ENCODE data around the gene OR10P1.
"Not testable (repeated sequence)": the region's sequence is repeated elsewhere in the genome, so short reads cannot be mapped to it uniquely, and the experiment has no call there.

OR10P1 gene, protein sequence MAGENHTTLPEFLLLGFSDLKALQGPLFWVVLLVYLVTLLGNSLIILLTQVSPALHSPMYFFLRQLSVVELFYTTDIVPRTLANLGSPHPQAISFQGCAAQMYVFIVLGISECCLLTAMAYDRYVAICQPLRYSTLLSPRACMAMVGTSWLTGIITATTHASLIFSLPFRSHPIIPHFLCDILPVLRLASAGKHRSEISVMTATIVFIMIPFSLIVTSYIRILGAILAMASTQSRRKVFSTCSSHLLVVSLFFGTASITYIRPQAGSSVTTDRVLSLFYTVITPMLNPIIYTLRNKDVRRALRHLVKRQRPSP

DNA sequence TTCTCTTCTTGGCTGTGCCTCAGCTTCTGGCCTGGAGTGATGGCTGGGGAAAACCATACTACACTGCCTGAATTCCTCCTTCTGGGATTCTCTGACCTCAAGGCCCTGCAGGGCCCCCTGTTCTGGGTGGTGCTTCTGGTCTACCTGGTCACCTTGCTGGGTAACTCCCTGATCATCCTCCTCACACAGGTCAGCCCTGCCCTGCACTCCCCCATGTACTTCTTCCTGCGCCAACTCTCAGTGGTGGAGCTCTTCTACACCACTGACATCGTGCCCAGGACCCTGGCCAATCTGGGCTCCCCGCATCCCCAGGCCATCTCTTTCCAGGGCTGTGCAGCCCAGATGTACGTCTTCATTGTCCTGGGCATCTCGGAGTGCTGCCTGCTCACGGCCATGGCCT is at the start of gene OR10P1:
TSS of gene OR10P1 (plus strand) at position 40 of the 400 bp plus-strand sequence. CDS start at position 40, 0 bp downstream.
- DNase-seq = no peak

DNA sequence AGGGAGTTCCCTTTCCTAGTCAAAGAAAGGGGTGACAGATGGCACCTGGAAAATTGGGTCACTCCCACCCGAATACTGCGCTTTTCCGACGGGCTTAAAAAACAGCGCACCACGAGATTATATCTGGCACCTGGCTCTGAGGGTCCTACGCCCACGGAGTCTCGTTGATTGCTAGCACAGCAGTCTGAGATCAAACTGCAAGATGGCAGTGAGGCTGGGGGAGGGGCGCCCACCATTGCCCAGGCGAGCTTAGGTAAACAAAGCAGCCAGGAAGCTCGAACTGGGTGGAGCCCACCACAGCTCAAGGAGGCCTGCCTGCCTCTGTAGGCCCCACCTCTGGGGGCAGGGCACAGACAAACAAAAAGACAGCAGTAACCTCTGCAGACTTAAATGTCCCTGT is 46.5 kb upstream of the OR10P1 start:
- DNase-seq = not testable (repeated sequence)

DNA sequence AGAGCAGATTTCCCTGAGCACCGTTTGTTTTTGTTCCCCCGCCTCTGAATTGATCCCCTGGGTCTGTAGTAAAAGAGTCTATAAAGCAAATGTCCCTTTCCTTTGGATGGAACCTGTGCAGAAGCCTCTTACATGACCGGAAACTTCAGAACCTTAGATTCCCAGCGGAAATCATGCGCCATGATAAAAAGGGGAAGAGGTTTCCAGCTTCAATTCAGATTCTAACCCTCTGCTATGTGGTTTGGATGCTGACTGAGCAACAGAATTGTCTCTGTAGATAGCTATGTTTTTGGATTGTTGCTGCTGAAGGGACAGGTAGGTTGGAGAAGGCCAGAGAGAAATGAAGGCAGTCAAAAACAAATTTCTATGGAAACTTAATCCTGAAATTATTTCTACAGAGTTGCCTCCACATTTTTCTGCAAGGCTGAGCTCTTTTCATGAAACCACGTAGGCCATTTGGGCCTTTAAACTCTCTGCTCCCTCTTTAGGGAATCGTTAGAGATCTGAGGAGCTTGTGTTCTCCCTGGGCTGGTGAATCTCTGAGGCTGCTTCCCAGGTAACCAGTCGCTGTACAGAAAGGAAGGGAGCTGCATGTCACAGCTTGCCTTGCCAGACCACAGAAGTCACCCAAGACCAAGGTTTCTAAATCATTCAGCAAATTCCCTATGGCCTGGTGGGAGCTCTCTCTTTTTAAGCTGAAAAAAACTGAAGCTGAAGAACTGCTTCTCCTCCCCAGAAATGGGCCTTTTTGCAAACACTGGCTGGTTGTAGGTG is 28.7 kb upstream of the OR10P1 start:
- DNase-seq = no peak

DNA sequence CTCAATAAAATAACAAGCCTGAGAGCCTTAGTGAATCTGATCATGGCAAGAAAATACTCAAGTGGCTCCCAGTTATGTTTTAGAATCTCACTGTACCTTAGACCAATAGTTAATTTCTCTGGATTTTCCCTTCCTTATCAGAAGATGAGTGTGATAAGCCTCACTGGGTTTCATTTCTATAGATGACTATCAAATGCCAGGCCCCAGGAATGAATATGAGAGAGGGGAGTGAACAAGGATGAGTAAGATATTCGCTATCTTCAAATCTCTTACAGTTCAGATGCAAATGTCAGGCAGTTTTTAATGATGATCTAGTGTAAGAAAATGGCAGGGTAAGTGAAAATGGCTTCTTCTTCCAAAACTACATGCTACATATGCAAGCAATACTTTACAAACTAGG is 26.1 kb upstream of the OR10P1 start:
- no peak for DNase-seq

DNA sequence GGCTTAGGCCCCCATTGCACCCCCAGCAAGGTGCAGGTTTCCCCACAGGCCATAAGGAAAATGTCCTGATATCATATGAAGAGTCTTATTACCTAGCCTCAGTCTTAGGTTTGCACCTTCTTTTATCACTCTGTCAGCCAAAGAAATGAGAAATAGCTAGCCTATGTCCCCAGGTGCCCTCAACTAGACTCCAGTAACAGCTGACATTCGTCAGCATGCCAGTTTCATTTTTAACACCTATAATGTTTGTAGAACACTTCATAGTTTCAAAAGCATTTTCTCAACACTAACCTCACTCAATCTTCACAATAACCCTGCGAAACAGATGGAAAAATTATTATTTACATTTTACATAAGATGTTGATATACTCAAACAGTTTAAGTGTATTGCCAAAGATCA is 24.0 kb upstream of the OR10P1 start:
- DNase-seq = no peak

DNA sequence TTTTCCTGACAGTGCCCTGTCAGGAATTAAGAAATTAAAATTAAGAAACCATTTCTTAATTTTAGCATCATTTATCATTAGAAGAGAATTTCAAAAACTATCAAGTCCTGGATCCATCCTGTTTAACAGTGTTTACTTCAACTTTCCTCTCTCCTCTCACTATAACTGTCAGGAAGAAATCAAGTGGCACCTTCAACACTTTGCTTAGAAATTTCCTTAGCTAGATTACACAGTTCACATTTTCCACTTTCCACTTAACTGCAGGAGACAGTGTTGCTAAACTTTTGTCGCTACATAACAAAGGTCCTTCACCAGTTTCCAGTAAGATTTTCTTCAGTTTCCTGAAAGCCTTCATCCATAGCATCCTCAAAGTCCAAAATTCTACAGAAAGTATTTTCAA is 21.9 kb upstream of the OR10P1 start:
- no peak for DNase-seq

DNA sequence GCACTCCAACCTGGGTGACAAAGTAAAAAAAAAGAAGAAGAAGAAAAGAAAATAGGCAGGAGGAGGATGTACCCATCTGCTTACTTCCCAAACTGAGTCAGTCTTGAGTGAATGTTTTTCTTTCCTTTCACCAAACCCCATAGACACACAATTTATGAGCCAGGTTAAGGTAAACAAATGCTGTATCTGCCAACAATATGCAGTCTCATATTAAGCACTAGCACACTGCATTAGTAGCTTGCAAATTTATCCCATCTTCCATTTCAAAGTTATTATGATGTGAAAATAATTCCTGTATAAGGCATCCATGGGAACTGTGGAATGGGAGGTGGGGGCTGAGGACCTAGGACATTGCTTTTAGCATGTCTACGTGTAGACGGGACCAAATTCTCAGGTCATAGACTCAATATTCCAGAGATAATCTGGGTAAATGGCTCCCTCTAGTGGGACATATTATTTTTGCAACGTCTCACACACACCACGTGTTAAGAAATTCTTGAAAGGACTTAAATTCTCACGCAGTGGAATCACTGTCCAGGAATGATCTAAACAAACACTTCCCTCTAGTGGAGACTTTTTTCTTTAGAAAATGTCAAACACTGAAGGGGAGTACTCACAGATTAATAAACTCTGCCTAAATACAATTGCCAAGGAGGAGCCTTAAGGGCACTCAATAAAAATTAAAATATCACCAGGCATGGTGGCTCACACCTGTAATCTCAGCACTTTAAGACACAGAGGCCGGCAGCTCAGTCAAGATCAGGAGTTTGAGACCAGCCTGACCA is 17.1 kb upstream of the OR10P1 start:
- DNase-seq = no peak

DNA sequence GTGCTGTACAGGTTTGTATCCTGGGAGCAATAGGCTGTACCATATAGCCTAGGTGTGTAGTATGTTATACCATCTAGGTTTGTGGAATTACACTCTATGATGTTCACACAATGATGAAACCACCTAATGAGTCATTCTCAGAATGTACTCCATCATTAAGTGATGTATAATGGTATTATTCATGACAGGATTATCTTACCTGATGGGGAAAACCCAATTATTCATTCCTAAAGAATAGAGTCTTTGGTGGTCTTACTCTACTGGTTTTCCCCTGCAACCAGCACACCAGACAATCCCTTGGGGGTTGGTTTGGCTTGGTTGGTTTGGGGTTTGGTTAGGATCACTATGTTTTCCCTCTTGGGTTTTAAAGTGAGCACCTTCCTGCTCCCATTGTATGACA is 12.6 kb upstream of the OR10P1 start:
- no peak for DNase-seq

DNA sequence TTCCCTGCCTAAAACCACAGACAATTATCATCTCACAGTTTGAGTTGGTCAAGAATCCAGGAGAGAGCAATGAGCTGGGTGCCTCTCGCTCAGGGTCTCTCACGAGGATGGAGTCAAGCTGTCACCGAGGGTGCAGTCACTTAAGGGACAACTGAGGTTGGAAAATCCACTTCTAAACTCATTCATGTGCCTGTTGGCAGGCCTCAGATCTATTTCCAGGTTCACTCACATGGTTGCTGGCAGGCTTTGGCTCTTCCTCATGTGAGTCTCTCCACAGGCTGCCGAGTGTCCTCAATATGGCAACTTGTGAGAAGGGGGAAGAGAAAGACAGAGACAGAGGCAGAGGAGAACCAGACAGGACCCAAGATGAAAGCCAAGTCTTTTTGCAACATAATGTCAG is 10.5 kb upstream of the OR10P1 start:
- DNase-seq = no peak

DNA sequence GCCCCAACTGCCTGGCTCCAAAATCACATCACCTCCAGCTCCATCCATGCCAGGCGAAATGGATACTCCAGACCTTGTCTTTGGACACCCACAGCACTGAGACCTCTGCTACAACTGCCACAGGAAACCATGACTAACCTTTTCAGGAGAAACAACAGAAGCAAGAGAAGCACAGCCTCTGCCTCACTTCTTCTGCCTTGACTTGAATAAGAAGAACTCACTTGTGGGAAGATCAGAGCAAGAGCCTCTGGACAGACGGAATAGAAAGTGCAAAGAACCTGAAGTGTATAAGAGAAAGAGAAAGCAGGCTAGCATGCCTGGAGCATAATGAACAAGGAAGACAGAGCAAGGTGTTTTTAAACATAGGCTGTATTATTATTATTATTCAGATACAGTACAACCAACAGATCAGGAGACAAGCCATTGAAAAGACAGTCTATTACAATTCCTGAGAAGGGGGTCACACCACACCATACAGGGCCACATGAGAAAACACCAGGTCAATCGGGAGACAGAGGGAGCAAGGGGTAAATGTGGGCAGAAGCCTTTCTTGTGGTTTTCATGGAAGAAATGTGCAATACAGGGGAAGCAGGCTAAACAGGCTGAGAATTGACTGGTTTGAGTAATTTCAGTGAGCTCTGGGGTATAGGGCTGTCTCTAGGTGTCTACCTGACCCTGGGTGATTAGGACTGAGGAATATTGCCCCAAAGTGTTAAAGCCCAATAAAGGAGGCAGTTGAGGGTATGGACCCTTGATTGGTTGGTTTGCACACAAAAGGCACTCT is 7.4 kb upstream of the OR10P1 start:
- DNase-seq = no peak

DNA sequence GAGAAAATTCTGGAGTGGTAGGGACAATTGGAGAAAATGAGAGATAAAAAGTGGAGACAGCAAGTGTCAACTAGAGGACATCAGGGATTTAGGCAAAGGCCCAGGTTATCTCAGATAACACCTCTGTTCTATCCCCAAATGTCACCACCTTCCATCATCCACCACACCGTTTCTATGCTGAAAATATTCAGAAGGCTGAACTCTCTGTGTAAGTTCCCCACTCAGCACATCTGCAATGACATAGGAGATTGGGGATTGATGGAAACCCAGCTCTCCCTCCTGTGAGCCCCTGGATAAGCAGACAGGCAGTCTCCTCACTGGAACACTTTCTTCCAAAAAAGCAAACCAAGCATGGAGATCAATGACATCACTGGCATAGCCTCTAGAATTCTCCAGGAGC is 5.6 kb upstream of the OR10P1 start:
- no peak for DNase-seq

DNA sequence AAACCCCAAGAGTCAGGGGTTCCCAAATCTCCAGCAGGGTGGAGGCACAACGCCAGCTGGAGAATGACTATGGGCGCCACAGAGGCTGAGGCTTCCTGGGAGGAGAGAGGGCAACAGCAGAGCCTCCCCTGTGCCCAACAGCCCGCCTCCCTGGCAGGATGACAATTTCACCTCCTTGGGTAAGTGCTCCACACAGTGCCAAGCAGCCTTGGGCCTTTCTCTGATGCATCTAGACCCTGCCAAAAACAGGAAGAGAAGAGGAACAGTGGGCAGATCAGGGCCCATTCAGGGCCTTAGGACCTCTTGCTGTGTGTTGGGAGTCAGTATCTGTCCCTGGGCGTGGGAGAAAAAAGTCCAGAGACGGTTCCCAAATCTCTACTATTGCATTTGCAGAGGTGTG is 5.0 kb upstream of the OR10P1 start:
- DNase-seq = no peak

DNA sequence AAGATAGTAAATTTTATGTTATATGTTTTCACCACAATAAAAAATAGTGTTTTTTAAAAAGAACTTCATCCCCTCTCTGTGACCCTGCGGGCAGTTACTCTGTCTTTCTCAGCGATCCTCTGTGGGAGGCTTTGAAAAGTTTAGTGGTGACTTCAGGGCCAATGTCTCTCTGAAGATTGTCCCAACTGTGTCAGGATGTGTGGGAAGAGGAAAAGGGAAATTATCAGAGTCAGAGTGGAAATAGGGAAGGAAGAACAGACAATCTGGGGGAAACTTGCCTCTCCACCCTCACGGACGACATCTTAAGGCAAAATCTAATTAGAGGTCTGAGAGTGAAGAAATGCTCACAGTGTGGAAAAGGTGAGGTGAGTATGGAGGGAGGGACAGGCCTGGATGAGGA is 3.5 kb upstream of the OR10P1 start:
- no peak for DNase-seq

DNA sequence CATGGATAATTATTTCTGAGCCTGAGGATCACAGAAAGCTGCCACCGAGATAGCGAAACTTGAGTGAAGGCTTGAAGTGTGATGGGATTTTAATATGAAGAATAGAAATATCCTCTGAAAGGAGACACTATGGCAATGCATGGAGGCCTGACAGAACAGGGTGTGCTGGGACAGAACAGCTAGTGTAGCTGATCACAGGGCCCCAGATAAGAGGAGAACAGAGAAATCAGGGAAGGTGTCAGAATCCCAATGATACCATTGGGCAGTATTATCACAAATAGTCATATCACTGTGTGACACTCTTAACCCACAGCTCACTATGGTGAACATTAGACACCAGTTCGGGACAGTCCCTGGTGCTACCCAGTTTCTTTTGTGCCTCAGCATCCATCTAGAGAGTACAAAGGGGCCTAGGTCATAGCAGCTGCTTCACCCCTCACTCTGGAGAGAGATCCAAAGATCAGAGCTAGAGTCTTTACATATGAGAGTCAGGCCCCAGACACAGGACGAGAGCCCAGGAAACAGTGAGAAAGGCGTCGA is 506 bp upstream of the OR10P1 start:
- DNase-seq = no peak

DNA sequence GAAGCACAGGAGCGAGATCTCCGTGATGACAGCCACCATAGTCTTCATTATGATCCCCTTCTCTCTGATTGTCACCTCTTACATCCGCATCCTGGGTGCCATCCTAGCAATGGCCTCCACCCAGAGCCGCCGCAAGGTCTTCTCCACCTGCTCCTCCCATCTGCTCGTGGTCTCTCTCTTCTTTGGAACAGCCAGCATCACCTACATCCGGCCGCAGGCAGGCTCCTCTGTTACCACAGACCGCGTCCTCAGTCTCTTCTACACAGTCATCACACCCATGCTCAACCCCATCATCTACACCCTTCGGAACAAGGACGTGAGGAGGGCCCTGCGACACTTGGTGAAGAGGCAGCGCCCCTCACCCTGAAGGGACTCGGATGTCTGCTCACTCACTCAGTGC is 775 bp downstream of the OR10P1 start:
- DNase-seq = no peak

DNA sequence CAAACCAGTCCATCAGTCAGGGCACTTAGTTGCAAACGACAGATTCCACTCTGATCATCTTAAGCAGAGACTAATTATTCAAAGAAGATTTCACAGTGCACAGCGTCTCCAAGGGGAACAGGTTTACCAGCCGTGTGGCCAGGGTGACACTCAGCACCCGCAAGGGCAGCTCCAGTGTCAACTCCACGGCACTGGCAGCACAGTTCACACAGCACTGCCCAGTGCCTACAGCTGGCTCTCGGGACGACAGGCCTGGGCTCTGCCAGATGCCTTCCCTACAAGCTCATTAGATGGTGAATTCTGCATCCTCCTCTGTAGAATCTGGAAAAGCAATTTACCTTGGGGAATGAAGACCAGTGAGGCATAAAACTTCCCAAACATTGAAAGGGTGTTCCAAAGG is 4.9 kb downstream of the OR10P1 start:
- DNase-seq = no peak

DNA sequence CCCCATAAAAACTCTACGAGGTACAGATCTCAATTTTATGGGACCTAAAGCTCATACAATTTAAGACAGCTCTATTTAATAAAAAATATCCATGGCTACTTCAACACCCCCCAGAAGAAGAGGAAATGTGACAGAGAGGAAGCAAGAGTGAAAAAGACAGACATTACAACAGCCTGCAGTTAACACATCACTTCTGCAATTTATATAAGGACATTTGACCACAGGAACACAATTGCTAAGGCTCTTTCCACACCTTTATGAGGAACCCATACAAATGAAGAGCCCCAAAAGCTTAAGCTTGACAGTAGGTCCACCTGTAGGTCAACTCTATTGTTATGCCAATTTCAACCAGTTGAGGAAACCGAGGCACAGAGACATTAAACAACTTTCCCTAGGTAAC is 5.6 kb downstream of the OR10P1 start:
- DNase-seq = no peak

DNA sequence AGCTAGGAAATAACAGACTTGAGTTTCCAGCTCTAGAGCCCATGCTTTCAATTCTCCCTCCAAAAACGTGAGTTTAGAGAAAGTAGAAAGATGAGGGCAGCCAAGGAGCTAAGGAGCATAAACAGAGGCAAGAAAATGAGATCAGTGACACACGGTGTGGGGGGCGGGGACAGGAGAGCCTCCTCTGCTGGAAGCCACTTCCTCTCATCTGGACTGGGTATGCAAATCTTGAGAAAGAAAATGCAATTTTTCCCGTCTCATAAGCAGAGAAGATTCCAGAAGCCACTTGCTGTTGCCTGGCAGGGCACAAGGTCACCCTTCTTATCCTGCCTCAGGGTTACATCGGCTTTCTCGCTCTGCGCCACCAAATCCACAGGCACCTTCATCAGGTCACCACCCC is 6.0 kb downstream of the OR10P1 start:
- no peak for DNase-seq

DNA sequence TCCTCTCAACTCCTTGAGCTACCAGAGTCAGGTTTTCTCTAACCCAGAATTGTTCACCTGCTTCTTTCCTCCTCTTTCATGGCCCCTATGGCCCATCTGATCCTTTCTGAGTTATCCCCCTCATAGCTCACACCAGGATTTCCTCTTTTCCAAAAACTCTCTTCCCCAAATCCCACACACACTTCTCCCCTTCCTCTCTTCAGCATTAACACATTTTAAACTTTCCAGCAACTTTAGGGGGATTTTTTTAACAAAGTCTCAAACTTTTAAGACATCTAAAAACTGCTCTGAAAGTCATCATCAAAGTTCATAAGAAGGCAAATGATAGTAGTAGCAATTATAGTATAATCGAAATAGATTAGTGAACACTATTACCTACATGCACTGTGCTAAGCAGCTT is 7.9 kb downstream of the OR10P1 start:
- no peak for DNase-seq

DNA sequence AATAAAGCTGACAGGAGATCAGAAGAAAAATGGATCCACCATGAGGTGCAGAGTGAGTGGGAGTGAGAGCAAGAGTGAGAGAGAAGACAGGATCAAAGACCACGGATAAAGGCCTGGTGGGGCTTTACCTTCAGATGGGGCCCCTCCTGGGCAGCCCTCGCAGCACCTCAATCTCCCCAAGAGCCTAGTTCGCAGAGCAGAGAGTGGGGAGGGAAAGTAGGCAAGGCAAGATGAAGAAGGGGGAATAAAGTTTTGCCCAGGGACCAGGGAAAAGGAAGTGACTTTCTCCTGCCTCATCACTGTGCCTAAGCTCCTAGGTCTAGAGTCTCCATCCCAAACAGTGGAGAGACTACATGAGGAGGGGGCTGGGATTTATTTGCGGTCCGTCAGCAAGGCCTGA is 10.3 kb downstream of the OR10P1 start:
- no peak for DNase-seq

DNA sequence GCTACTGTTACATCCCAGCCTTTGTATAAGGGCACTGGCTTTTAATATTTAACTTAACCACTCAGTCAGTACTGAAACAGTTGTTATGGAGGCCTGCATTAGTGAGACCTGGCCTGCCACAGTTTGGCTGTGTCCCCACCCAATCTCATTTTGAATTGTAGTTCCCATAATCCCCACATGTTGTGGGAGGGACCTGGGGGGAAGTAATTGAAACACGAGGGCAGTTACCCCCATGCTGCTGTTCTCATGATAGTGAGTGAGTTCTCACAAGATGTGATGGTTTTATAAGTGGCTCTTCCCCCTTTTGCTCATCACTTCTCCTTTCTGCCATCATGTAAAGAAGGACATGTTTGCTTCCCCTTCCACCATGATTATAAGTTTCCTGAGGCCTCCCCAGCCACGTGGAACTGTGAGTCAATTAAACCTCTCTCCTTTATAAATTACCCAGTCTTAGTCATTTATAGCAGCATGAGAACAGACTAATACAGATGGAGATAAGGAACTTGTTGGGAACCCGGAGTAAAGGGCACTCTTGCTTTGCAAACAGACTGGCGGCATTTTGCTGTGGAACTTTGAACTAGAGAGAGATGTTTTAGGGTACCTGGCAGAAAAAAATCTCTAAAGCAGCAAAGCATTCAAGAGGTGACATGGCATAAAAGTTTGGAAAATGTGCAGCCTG is 14.1 kb downstream of the OR10P1 start:
- DNase-seq = not testable (repeated sequence)

DNA sequence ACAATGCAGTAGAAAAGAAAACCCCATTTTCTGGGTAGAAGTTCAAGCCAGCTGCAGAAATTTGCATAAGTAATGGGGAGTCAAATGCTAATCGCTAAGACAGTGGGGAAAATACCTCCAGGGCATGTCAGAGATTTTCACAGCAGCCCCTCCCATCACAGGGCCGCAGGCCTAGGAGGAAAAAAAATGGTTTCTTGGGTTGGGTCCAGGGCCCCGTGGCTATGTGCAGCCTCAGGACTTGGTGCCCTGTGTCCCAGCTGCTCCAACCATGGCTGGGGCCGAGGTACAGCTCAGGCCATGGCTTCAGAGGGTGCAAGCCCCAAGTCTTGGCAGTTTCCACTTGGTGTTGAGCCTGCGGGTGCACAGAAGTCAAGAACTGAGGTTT is 14.6 kb downstream of the OR10P1 start:
- DNase-seq = no peak

All from right forelimb (tissue), 1 donor.